ENCODE results near the gene COL25A1. TPM values are rescaled to one million over a fixed set of nuclear protein-coding genes. Genes with fewer than 3 reads are reported as not detected.

Gene COL25A1
- total and polyA plus RNA-seq, 2 donors (not counting 3 experiments of a cell fraction or from before 2014, with no cell fraction given) = 0.21 to 3.5 TPM

DNA sequence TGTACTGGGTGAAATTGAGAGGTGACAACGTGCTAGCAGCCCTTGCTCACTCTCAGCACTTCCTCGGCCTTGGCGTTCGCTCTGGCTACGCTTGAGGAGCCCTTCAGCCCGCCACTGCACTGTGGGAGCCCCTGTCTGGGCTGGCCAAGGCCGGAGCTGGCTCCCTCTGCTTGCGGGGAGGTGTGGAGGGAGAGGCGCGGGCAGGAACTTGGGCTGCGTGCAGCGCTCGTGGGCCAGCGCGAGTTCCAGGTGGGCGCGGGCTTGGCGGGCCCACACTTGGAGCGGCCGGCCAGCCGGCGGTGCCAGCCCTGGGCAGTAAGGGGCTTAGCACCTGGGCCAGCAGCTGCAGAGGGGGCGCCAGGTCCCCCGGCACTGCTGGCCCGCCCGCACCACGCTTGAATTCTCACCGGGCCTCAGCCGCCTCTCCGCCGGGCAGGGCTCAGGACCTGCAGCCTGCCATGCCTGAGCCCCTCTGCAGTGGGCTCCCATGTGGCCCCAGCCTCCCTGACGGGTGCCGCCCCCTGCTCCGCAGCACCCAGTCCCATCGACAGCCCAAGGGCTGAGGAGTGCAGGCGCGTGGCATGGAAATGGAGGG is 290.1 kb downstream of the COL25A1 start:
- no peaks in the 10 kb centered on the region for H3K79me2 ChIP-seq (ENCODE audit: control insufficient read depth, insufficient read depth, low read length)
- CTCF ChIA-PET = no interaction called here
- no peaks in the 10 kb centered on the region for H3K36me3 ChIP-seq (ENCODE audit: control insufficient read depth in 2 of 2, extremely low read depth in 1 of 2, insufficient read depth in 2 of 2, low read length in 2 of 2)
- peaks cover 0 to 2% of the 10 kb centered on the region in 2 experiments for H3K27me3 ChIP-seq (ENCODE audit: control insufficient read depth in 2 of 2, insufficient read depth in 2 of 2, low read length in 2 of 2)
- no peaks in the 10 kb centered on the region for H3K9me3 ChIP-seq (replicated peaks; ENCODE audit: control insufficient read depth, insufficient read depth, low read length)
- no peaks in the 10 kb centered on the region for H3K4me1 ChIP-seq (ENCODE audit: control insufficient read depth, extremely low read depth, insufficient read depth, low read length)
- H3K4me2 ChIP-seq (ENCODE audit: insufficient read depth, low read length) = no peak overlapping the region
- H3K9me1 ChIP-seq (replicated peaks; ENCODE audit: control insufficient read depth, extremely low read depth, insufficient read depth, low read length) = no peaks in the 10 kb centered on the region
- H3K27ac ChIP-seq (ENCODE audit: insufficient read depth, low read depth, low read length) = no peak overlapping the region
- no peak overlapping the region for H3K4me3 ChIP-seq (replicated peaks in 1 of 3; ENCODE audit: insufficient read depth in 1 of 3, low read depth in 1 of 3, low read length in 3 of 3)
- dilution Hi-C loops (cut with MboI; ENCODE audit: extremely low pct_ligation_motif_present, low sequenced_read_pairs) = no loop called here
- DNase-seq (ENCODE audit: low read depth, low spot score) (no peak), FAIRE-seq (no peak)
- no peaks in the 10 kb centered on the region for H4K20me1 ChIP-seq (replicated peaks; ENCODE audit: control insufficient read depth, extremely low read depth, insufficient read depth, low read length)
- BruUV-seq (replicated peaks) = no TSS peak
- TF ChIP-seq JUN (IDR thresholded peaks at IDR 0.05; ENCODE audit: borderline replicate concordance, insufficient read depth, insufficient read length, low read depth) = no peak
- TF ChIP-seq POLR2A (IDR thresholded peaks at IDR 0.05; ENCODE audit: low read depth, low read length) = no peak
- TF ChIP-seq GATA2 (IDR thresholded peaks at IDR 0.05; ENCODE audit: insufficient read depth, insufficient read length, low read depth, low read length) = no peak
- TF ChIP-seq FOS (IDR thresholded peaks at IDR 0.05; ENCODE audit: borderline replicate concordance, insufficient read depth, low read length) = no peak
- TF ChIP-seq, protein P1, sequence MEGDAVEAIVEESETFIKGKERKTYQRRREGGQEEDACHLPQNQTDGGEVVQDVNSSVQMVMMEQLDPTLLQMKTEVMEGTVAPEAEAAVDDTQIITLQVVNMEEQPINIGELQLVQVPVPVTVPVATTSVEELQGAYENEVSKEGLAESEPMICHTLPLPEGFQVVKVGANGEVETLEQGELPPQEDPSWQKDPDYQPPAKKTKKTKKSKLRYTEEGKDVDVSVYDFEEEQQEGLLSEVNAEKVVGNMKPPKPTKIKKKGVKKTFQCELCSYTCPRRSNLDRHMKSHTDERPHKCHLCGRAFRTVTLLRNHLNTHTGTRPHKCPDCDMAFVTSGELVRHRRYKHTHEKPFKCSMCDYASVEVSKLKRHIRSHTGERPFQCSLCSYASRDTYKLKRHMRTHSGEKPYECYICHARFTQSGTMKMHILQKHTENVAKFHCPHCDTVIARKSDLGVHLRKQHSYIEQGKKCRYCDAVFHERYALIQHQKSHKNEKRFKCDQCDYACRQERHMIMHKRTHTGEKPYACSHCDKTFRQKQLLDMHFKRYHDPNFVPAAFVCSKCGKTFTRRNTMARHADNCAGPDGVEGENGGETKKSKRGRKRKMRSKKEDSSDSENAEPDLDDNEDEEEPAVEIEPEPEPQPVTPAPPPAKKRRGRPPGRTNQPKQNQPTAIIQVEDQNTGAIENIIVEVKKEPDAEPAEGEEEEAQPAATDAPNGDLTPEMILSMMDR (IDR thresholded peaks at IDR 0.05; ENCODE audit: extremely low read depth in 1 of 2, insufficient read depth in 1 of 2, low read depth in 1 of 2, low read length in 2 of 2) = no peak
- no peak for TF ChIP-seq MYC (IDR thresholded peaks at IDR 0.05; ENCODE audit: low read depth, low read length)
- no peak for TF ChIP-seq EZH2 (IDR thresholded peaks at IDR 0.05; ENCODE audit: borderline replicate concordance, low read depth, low read length, severe bottlenecking)
- TF ChIP-seq POLR2AphosphoS5 (IDR thresholded peaks at IDR 0.05; ENCODE audit: insufficient read depth, low read depth, low read length) = no peak
- TF ChIP-seq, protein P2, sequence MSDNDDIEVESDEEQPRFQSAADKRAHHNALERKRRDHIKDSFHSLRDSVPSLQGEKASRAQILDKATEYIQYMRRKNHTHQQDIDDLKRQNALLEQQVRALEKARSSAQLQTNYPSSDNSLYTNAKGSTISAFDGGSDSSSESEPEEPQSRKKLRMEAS (IDR thresholded peaks at IDR 0.05; ENCODE audit: insufficient read depth, insufficient read length) = no peak
- intact Hi-C loops (cut with micrococcal nuclease) = no loop called here
- no peak overlapping the region for H3K9ac ChIP-seq (replicated peaks; ENCODE audit: extremely low read depth, insufficient read depth, low read length)
- H2AFZ ChIP-seq (ENCODE audit: low read depth, low read length) = no peak overlapping the region
- POLR2A ChIA-PET = no interaction called here
